HCT116 (cell line): Measurements from ENCODE around the gene FAM171A2. TPM values are rescaled to one million over a fixed set of nuclear protein-coding genes. Genes with fewer than 3 reads are reported as not detected.
A peak's percentile ranks its signal among the peaks of the same experiment; 100 is the strongest.

Source experiments
- ATAC-seq: fragments of 200-7000 bp; cut with Tn5 transposase; 2 replicates; pipeline ENCODE4 v1.9.1; 2020; ENCODE audit warnings: mild to moderate bottlenecking, moderate library complexity
- BruUV-seq: library from RNA; stranded (reverse); fragments of 400-500 nt; replicated peaks from 2 replicates; lab custom pipeline; 2021; lab: Mats Ljungman, UMichigan
- CTCF ChIA-PET: fragments of 300-600 bp; sonication (Branson Sonifier 250); formaldehyde crosslinking; loops from one replicate; lab custom pipeline; 2021; ENCODE audit warnings: antibody characterized with exemption; lab: Charles Lee
- POLR2A ChIA-PET: fragments of 300-600, 350-600 bp; sonication (Branson Sonifier 250); formaldehyde crosslinking; loops from one replicate; lab custom pipeline; 2021; ENCODE audit warnings: antibody characterized with exemption; lab: Charles Lee
- RAD21 ChIA-PET, 2 experiments: fragments of 300-600 bp; sonication (Branson Sonifier 250); formaldehyde crosslinking; loops; one replicate each; lab custom pipeline; 2023; ENCODE audit warnings: low total read pairs in 2 of 2; ENCODE audit not compliant: uncharacterized antibody in 2 of 2, unreplicated experiment in 2 of 2, low non-redundant PET in 1 of 2; lab: Charles Lee
- DNase-seq: peaks from one replicate; pipeline ENCODE4 v3.0.0-alpha.2; 2010; ENCODE audit warnings: low read depth, low spot score
- H2AFZ ChIP-seq: fragments of 200-600 bp; shearing (Covaris generic), sonication (generic); 2 replicates; pipeline ENCODE4 v1.6.1; 2017; ENCODE audit warnings: low read depth, mixed run types, mixed read lengths, antibody characterized with exemption, low read length; ENCODE audit not compliant: poor library complexity, severe bottlenecking
- H3K27ac ChIP-seq: 2 replicates; pipeline ENCODE4 v1.5.1; 2012; ENCODE audit warnings: low read depth, low read length
- H3K27me3 ChIP-seq: fragments of 200-600 bp; sonication (generic); 2 replicates; pipeline ENCODE4 v1.6.1; 2016; ENCODE audit warnings: mixed run types, low read length, mixed read lengths; ENCODE audit not compliant: insufficient read depth
- H3K36me3 ChIP-seq, 2 experiments: fragments of 200-500 bp in 1 of 2; fragments of 200-600 bp in 1 of 2; sonication (Bioruptor generic) in 1 of 2; sonication (generic) in 1 of 2; 2 replicates each; pipeline versions ENCODE4 v1.5.1 to v1.6.1; 2014 to 2016; ENCODE audit warnings: low read length in 2 of 2, inconsistent platforms in 1 of 2, mixed read lengths in 1 of 2, mixed run types in 1 of 2; ENCODE audit not compliant: insufficient read depth in 2 of 2, control insufficient read depth in 1 of 2
- H3K4me1 ChIP-seq, 2 experiments: fragments of 200-600 bp in 1 of 2; sonication (generic) in 1 of 2; 2 replicates each; pipeline versions ENCODE4 v1.5.1 to v1.6.1; 2012 to 2017; ENCODE audit warnings: low read length in 2 of 2, inconsistent platforms in 1 of 2, mild to moderate bottlenecking in 1 of 2, mixed read lengths in 1 of 2, mixed run types in 1 of 2, moderate library complexity in 1 of 2; ENCODE audit not compliant: insufficient read depth in 2 of 2, control insufficient read depth in 1 of 2
- H3K4me2 ChIP-seq: fragments of 200-600 bp; sonication (generic); 2 replicates; pipeline ENCODE4 v1.6.1; 2017; ENCODE audit warnings: mixed run types, low read length, mixed read lengths
- H3K4me3 ChIP-seq, 2 experiments: fragments of 200-600 bp in 1 of 2; sonication (generic) in 1 of 2; replicated peaks in 1 of 2; 2 replicates each; pipeline ENCODE4 v1.5.1; 2011 to 2016; ENCODE audit warnings: low read length in 2 of 2, control low read depth in 1 of 2, low read depth in 1 of 2, mild to moderate bottlenecking in 1 of 2, mixed read lengths in 1 of 2, mixed run types in 1 of 2
- H3K79me2 ChIP-seq: fragments of 200-600 bp; sonication (generic); 2 replicates; pipeline ENCODE4 v1.6.1; 2017; ENCODE audit warnings: mild to moderate bottlenecking, mixed run types, low read length, moderate library complexity, mixed read lengths; ENCODE audit not compliant: insufficient read depth
- H3K9ac ChIP-seq: fragments of 200-600 bp; sonication (generic); 2 replicates; pipeline ENCODE4 v1.6.1; 2016; ENCODE audit warnings: low read length, mixed read lengths
- H3K9me2 ChIP-seq: fragments of 200-600 bp; sonication (generic), shearing (Covaris generic); 2 replicates; pipeline ENCODE4 v1.6.1; 2017; ENCODE audit warnings: mixed run types, mild to moderate bottlenecking, moderate library complexity; ENCODE audit not compliant: insufficient read depth
- H3K9me3 ChIP-seq, 2 experiments: fragments of 200-500 bp in 1 of 2; fragments of 200-600 bp in 1 of 2; sonication (Bioruptor generic) in 1 of 2; sonication (generic) in 1 of 2; 2 replicates each; pipeline ENCODE4 v1.6.1; 2014 to 2017; ENCODE audit warnings: low read length in 2 of 2, mixed read lengths in 2 of 2, inconsistent platforms in 1 of 2, low read depth in 1 of 2, mild to moderate bottlenecking in 1 of 2, mixed run types in 1 of 2, moderate library complexity in 1 of 2; ENCODE audit not compliant: control insufficient read depth in 1 of 2, insufficient read depth in 1 of 2
- H4K20me1 ChIP-seq: fragments of 200-600 bp; sonication (generic), shearing (Covaris generic); 2 replicates; pipeline ENCODE4 v1.6.1; 2017; ENCODE audit warnings: mixed run types, mild to moderate bottlenecking, moderate library complexity; ENCODE audit not compliant: insufficient read depth
- ATF3 ChIP-seq: IDR thresholded peaks from 2 replicates; pipeline ENCODE4 v1.6.1; 2012
- ELF1 ChIP-seq: IDR thresholded peaks from 2 replicates; pipeline ENCODE4 v1.6.1; 2012; ENCODE audit warnings: low read depth, borderline replicate concordance
- RAD21 ChIP-seq: IDR thresholded peaks from 2 replicates; pipeline ENCODE4 v1.6.1; 2012; ENCODE audit warnings: low read depth, mild to moderate bottlenecking
- REST ChIP-seq: IDR thresholded peaks from 2 replicates; pipeline ENCODE4 v1.6.1; 2012; ENCODE audit warnings: low read depth
- ZNF274 ChIP-seq: fragments of 200-500 bp; sonication (Bioruptor generic); IDR thresholded peaks from 2 replicates; pipeline ENCODE4 v1.6.1; 2014; ENCODE audit warnings: mild to moderate bottlenecking, low read depth, low read length, inconsistent platforms
- intact Hi-C: fragments of 100-400 bp; cut with micrococcal nuclease; formaldehyde crosslinking; loops from 2 replicates; pipeline ENCODE4 v1.10.0; 2022
- total RNA-seq: library from RNA; stranded (reverse); gene quantifications from one replicate; pipeline ENCODE4 v1.2.1, GENCODE V29; 2021; ENCODE audit not compliant: unreplicated experiment
- TF ChIP-seq, protein P1 (sequence below): IDR thresholded peaks from 2 replicates; pipeline ENCODE4 v1.6.1; 2011; ENCODE audit warnings: mild to moderate bottlenecking, low read length, moderate library complexity; ENCODE audit not compliant: insufficient replicate concordance; ENCODE audit errors: extremely low read depth
- TF ChIP-seq, protein P2 (sequence below), 3 experiments: fragments of 200-600 bp in 1 of 3; sonication (generic) in 1 of 3; IDR thresholded peaks in 2 of 3; conservative IDR thresholded peaks in 1 of 3; 2 replicates each; pipeline ENCODE4 v1.5.1; 2012 to 2017; ENCODE audit warnings: low read depth in 2 of 3, low read length in 2 of 3, antibody characterized with exemption in 1 of 3, borderline replicate concordance in 1 of 3, control low read depth in 1 of 3, mild to moderate bottlenecking in 1 of 3, mixed read lengths in 1 of 3, mixed run types in 1 of 3, moderate library complexity in 1 of 3; ENCODE audit not compliant: insufficient read depth in 1 of 3

Gene FAM171A2
- total RNA-seq, 1 experiment from 2014 or later: 18.0 TPM

DNA sequence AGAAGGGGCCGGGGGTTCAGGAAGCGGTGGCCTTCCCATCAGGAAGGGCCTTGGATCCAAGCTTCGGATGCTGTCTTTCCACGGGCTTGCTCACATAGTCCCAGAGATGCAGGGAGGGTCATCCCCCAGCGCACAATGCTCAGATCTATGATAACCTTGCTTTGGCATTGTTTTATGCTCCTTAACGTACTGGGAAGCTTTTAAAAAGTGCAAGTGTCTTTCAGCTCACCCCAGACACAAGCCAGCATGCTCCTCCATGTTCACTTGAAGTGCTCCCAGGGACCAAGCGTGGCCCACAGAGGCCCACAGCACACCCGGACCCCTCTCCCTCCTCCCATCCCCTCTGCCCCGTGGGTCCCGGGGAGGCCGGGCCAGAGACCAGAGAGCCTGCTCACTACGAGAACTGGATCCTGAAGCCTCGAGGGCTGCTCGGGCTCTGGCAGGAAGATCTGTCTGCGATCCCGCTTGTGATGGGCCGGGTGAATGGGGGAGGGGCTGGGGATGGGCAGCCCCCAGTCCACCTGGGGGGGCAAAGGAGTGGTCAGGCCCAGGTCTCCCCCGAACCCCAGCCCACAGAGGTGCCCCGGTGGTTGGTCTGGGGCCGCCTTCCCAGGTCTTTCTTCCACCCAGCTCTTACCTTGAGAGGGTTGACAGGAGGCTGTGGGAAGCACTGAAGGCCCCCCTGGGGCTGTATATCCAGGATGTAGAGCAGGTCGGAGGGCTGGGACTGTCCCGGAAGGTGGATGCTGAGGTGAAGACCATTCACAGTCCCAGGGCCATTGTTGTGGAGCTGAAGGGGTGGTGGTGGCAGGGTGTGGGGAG is 11.8 kb upstream of the FAM171A2 start:
- no peaks in the 10 kb centered on the region for H3K27me3 ChIP-seq
- H3K27ac ChIP-seq: no peak overlapping the region
- BruUV-seq: no TSS peak
- peaks cover 0 to 13% of the 10 kb centered on the region in 2 experiments; a peak in 3 of 4 replicates for H3K4me1 ChIP-seq
- no peak overlapping the region for H3K4me3 ChIP-seq
- ChIA-PET CTCF (interaction anchor here (0.8 to 1.7 kb wide), 5 partner anchors 9 to 16 kb away, joined by 3 to 9 read pairs (median 5); partner anchors contain the start of gene FAM171A2), RAD21 (no interaction called here), POLR2A (interaction anchor here (0.6 to 1.4 kb wide), 2 partner anchors 10 to 532 kb away, joined by 4 to 7 read pairs; no protein-coding TSS in a partner anchor)
- no peaks in the 10 kb centered on the region for H3K79me2 ChIP-seq
- H3K9ac ChIP-seq: no peak overlapping the region
- ATAC-seq (peak; percentile 27), DNase-seq (no peak)
- H3K36me3 ChIP-seq: no peaks in the 10 kb centered on the region
- intact Hi-C loops: no loop called here
- TF ChIP-seq, protein P1, sequence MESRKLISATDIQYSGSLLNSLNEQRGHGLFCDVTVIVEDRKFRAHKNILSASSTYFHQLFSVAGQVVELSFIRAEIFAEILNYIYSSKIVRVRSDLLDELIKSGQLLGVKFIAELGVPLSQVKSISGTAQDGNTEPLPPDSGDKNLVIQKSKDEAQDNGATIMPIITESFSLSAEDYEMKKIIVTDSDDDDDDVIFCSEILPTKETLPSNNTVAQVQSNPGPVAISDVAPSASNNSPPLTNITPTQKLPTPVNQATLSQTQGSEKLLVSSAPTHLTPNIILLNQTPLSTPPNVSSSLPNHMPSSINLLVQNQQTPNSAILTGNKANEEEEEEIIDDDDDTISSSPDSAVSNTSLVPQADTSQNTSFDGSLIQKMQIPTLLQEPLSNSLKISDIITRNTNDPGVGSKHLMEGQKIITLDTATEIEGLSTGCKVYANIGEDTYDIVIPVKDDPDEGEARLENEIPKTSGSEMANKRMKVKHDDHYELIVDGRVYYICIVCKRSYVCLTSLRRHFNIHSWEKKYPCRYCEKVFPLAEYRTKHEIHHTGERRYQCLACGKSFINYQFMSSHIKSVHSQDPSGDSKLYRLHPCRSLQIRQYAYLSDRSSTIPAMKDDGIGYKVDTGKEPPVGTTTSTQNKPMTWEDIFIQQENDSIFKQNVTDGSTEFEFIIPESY: no peak
- TF ChIP-seq ZNF274 (no peak), REST (no peak), RAD21 (no peak), ATF3 (no peak), ELF1 (no peak)
- TF ChIP-seq, protein P2, sequence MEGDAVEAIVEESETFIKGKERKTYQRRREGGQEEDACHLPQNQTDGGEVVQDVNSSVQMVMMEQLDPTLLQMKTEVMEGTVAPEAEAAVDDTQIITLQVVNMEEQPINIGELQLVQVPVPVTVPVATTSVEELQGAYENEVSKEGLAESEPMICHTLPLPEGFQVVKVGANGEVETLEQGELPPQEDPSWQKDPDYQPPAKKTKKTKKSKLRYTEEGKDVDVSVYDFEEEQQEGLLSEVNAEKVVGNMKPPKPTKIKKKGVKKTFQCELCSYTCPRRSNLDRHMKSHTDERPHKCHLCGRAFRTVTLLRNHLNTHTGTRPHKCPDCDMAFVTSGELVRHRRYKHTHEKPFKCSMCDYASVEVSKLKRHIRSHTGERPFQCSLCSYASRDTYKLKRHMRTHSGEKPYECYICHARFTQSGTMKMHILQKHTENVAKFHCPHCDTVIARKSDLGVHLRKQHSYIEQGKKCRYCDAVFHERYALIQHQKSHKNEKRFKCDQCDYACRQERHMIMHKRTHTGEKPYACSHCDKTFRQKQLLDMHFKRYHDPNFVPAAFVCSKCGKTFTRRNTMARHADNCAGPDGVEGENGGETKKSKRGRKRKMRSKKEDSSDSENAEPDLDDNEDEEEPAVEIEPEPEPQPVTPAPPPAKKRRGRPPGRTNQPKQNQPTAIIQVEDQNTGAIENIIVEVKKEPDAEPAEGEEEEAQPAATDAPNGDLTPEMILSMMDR (IDR thresholded peaks at IDR 0.05 in 2 of 3, conservative IDR thresholded peaks at IDR 0.05 in 1 of 3; ENCODE audit: borderline replicate concordance in 1 of 3, insufficient read depth in 1 of 3, low read depth in 2 of 3, low read length in 2 of 3): no peak
- no peaks in the 10 kb centered on the region for H3K9me2 ChIP-seq
- H4K20me1 ChIP-seq: no peaks in the 10 kb centered on the region
- H3K9me3 ChIP-seq: no peaks in the 10 kb centered on the region
- H3K4me2 ChIP-seq: no peak overlapping the region
- H2AFZ ChIP-seq: no peak overlapping the region
